Smooth muscle cell (in vitro differentiated cells): ENCODE measurements around the gene SYNPO. TPM values are rescaled to one million over a fixed set of nuclear protein-coding genes. Genes with fewer than 3 reads are reported as not detected.

Experiments used
- DNase-seq: peaks from one replicate; lab custom pipeline; 2025; ENCODE audit not compliant: unreplicated experiment; lab: John Stamatoyannopoulos, UW
- H2AFZ ChIP-seq: fragments of 200-600 bp; sonication (generic); 2 replicates; pipeline ENCODE4 v1.6.0; 2016; ENCODE audit warnings: antibody characterized with exemption, low read depth, mild to moderate bottlenecking
- H3F3A ChIP-seq: fragments of 200-600 bp; sonication (generic); 2 replicates; pipeline ENCODE4 v1.6.0; 2017; ENCODE audit warnings: antibody characterized with exemption, low read depth
- H3K27ac ChIP-seq: fragments of 200-600 bp; sonication (generic); 2 replicates; pipeline ENCODE4 v1.5.1; 2016; ENCODE audit warnings: low read depth, mild to moderate bottlenecking
- H3K27me3 ChIP-seq: fragments of 200-600 bp; sonication (generic); 2 replicates; pipeline ENCODE4 v1.6.1; 2016; ENCODE audit warnings: low read depth, mild to moderate bottlenecking
- H3K36me3 ChIP-seq: fragments of 200-600 bp; sonication (generic); 2 replicates; pipeline ENCODE4 v1.5.1; 2016; ENCODE audit warnings: low read depth
- H3K4me1 ChIP-seq: fragments of 200-600 bp; sonication (generic); 2 replicates; pipeline ENCODE4 v1.5.1; 2016; ENCODE audit warnings: low read depth
- H3K4me2 ChIP-seq: fragments of 200-600 bp; sonication (generic); 2 replicates; pipeline ENCODE4 v1.6.0; 2016; ENCODE audit warnings: mild to moderate bottlenecking
- H3K4me3 ChIP-seq: fragments of 200-600 bp; sonication (generic); 2 replicates; pipeline ENCODE4 v1.5.1; 2016; ENCODE audit warnings: mild to moderate bottlenecking
- H3K79me2 ChIP-seq: fragments of 200-600 bp; sonication (generic); 2 replicates; pipeline ENCODE4 v1.6.0; 2016; ENCODE audit warnings: low read depth, mild to moderate bottlenecking
- H3K9ac ChIP-seq: fragments of 200-600 bp; sonication (generic); 2 replicates; pipeline ENCODE4 v1.6.0; 2016; ENCODE audit warnings: low read depth
- H3K9me3 ChIP-seq: fragments of 200-600 bp; sonication (generic); replicated peaks from 2 replicates; pipeline ENCODE4 v1.5.1; 2016; ENCODE audit warnings: low read depth
- H4K20me1 ChIP-seq: fragments of 200-600 bp; sonication (generic); 2 replicates; pipeline ENCODE4 v1.6.0; 2016; ENCODE audit warnings: low read depth
- WGBS: methylation state at CpG from one replicate; pipeline ENCODE4 v1.1.7; 2016; ENCODE audit warnings: low lambda C conversion rate; 5-methylcytosine and 5-hydroxymethylcytosine counted together
- polyA plus RNA-seq: library from polyadenylated mRNA; unstranded; fragments of >200 nt; fragmentation: Nextera tagmentation; extraction: Ambion mirVana; gene quantifications from 2 replicates; pipeline ENCODE4 v1.2.1, GENCODE V29; 2016
- total RNA-seq: library from RNA; depleted of rRNA; stranded (reverse); fragments of >200 nt; gene quantifications from 2 replicates; pipeline ENCODE4 v1.2.3, GENCODE V29; 2014
- TF ChIP-seq, protein P1 (sequence below): fragments of 200-600 bp; sonication (generic); IDR thresholded peaks from 2 replicates; pipeline ENCODE4 v1.5.1; 2017; ENCODE audit warnings: borderline replicate concordance, mild to moderate bottlenecking, antibody characterized with exemption; ENCODE audit not compliant: insufficient read depth, poor library complexity, severe bottlenecking

SYNPO gene
- total and polyA plus RNA-seq, 2 experiments from 2014 or later, result 34.2 to 46.4 TPM

DNA sequence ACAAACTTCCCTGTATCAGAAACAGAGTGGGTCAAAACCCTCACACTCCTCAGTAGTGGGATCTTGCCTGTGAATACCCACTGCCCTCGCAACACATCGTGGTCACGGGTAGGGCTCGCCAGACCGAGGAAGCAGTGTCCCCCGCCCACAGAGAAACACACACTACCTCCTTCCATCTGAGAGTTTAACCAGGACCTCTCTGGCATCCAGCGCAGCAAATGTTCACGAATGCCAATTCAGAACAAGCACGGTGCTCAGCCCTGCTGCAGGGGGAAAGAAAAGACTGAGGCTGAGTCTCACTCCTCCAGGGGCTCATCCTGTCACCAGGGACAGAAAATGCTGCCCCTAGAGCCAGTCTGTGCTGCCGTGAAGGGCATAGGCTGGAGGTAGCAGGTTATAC is 42.5 kb upstream of the SYNPO start:
- Histone ChIP-seq H3K9me3 (no peaks in the 10 kb centered on the region), H3K4me3 (no peak overlapping the region), H3K27me3 (no peaks in the 10 kb centered on the region), H3K4me2 (peak overlapping the region; percentile 18), H3K27ac (peak overlapping the region; percentile 96), H3F3A (peaks cover 13% of the 10 kb centered on the region), H3K36me3 (no peaks in the 10 kb centered on the region), H3K9ac (peak overlapping the region; percentile 34), H2AFZ (no peak overlapping the region), H4K20me1 (no peaks in the 10 kb centered on the region), H3K4me1 (peaks cover 25% of the 10 kb centered on the region), H3K79me2 (peaks cover 31% of the 10 kb centered on the region)
- 54% methylated on average over 10 of the region's 10 CpGs for WGBS
- TF ChIP-seq, protein P1, sequence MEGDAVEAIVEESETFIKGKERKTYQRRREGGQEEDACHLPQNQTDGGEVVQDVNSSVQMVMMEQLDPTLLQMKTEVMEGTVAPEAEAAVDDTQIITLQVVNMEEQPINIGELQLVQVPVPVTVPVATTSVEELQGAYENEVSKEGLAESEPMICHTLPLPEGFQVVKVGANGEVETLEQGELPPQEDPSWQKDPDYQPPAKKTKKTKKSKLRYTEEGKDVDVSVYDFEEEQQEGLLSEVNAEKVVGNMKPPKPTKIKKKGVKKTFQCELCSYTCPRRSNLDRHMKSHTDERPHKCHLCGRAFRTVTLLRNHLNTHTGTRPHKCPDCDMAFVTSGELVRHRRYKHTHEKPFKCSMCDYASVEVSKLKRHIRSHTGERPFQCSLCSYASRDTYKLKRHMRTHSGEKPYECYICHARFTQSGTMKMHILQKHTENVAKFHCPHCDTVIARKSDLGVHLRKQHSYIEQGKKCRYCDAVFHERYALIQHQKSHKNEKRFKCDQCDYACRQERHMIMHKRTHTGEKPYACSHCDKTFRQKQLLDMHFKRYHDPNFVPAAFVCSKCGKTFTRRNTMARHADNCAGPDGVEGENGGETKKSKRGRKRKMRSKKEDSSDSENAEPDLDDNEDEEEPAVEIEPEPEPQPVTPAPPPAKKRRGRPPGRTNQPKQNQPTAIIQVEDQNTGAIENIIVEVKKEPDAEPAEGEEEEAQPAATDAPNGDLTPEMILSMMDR, result no peak
- DNase-seq, result no peak

DNA sequence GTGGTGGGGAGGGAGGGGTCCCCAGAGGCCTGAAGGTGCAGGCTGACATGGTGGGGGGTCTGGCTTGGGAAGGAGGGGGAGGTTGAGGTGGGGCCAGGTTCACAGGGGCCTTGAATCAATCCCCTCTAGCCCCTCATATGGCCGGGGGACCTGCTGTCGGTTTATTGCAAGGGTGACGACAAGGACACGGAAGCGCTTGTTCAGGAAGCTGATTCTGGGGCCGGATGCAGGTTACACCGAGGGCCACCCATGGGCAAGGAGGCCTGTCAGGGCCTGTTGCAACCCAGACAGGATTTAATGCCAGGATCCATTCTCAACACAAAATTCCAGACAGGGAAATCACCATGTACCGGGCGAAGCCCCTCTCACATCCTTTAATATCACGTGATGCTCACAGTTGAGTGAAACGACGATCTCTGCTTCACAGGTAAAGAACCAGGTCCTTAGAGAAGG is 41.6 kb upstream of the SYNPO start:
- TF ChIP-seq, protein P1, result no peak
- 88% methylated on average over 12 of the region's 12 CpGs for WGBS
- H3K9ac ChIP-seq, result peak overlapping the region; percentile 92

DNA sequence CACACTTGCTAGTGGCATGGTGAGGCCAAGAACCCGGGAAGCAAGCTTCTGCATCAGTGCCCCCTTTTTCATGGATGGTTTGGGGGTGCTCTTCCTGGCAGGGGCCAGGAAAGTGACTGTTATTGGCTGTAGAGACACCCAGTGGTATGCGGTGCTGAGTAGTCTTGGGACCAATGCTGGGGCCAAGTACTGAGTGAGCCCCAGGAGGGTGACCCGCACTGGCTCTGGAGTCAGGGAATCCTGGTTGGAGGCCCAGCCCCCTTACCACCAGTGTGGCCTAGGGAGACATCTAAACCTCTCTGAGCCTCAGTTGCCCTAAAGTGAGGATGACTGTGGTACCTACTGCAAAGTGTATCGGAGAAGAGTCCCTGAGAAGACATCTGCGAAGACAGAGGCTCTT is 41.2 kb upstream of the SYNPO start:
- no peak for DNase-seq

More for the DNA sequence above, 41.6 kb upstream of the SYNPO start:
- Histone ChIP-seq H3K4me2 (no peak overlapping the region), H2AFZ (no peak overlapping the region), H4K20me1 (no peaks in the 10 kb centered on the region), H3F3A (peaks cover 6% of the 10 kb centered on the region), H3K9me3 (no peaks in the 10 kb centered on the region), H3K27me3 (no peaks in the 10 kb centered on the region), H3K79me2 (peaks cover 31% of the 10 kb centered on the region), H3K36me3 (no peaks in the 10 kb centered on the region), H3K4me1 (peaks cover 25% of the 10 kb centered on the region), H3K27ac (peak overlapping the region; percentile 96), H3K4me3 (no peak overlapping the region)
- no peak for DNase-seq

More for the DNA sequence above, 41.2 kb upstream of the SYNPO start:
- peaks cover 5% of the 10 kb centered on the region for H3F3A ChIP-seq
- H3K4me3 ChIP-seq, result no peak overlapping the region
- H3K9ac ChIP-seq, result peak overlapping the region; percentile 92
- H2AFZ ChIP-seq, result no peak overlapping the region
- peaks cover 31% of the 10 kb centered on the region for H3K79me2 ChIP-seq
- peak overlapping the region; percentile 21 for H3K4me2 ChIP-seq
- H3K27me3 ChIP-seq, result no peaks in the 10 kb centered on the region
- 90% methylated on average over 5 of the region's 5 CpGs for WGBS
- TF ChIP-seq, protein P1, result no peak
- H3K36me3 ChIP-seq, result no peaks in the 10 kb centered on the region
- no peaks in the 10 kb centered on the region for H3K9me3 ChIP-seq
- peak overlapping the region; percentile 96 for H3K27ac ChIP-seq
- no peaks in the 10 kb centered on the region for H4K20me1 ChIP-seq
- peaks cover 24% of the 10 kb centered on the region for H3K4me1 ChIP-seq
